CD4-positive, CD25-positive, alpha-beta regulatory T cell (primary cell): Measurements from ENCODE around the gene OBP2B. TPM values are rescaled to one million over a fixed set of nuclear protein-coding genes. Genes with fewer than 3 reads are reported as not detected.
"Not testable (repeated sequence)": the region's sequence is repeated elsewhere in the genome, so short reads cannot be mapped to it uniquely, and the experiment has no call there.

Source experiments
- ATAC-seq, 2 donors: fragments of 150-1000 bp; cut with Tn5 transposase; one replicate each; pipeline ENCODE4 v1.10.0; 2021; ENCODE audit warnings: low read depth in 2 of 2, moderate number of reproducible peaks in 2 of 2, moderate library complexity in 1 of 2
- DNase-seq, 3 donors: peaks; one replicate each; pipeline versions ENCODE4 v3.0.0 to v3.0.0-alpha.2; 2012 to 2022; ENCODE audit warnings: mixed read lengths in 1 of 3
- H3K27ac ChIP-seq: one replicate; pipeline ENCODE4 v1.7.0; 2013; ENCODE audit warnings: mild to moderate bottlenecking, low read length; ENCODE audit not compliant: insufficient read depth, poor library complexity, severe bottlenecking
- H3K27me3 ChIP-seq: one replicate; pipeline ENCODE4 v1.7.0; 2013; ENCODE audit warnings: low read length; ENCODE audit not compliant: control insufficient read depth, insufficient read depth
- H3K36me3 ChIP-seq: one replicate; pipeline ENCODE4 v1.7.0; 2013; ENCODE audit warnings: mild to moderate bottlenecking, low read length, moderate library complexity; ENCODE audit not compliant: control insufficient read depth, insufficient read depth
- H3K4me1 ChIP-seq: 2 replicates; pipeline ENCODE4 v1.7.0; 2013; ENCODE audit warnings: mild to moderate bottlenecking, low read length; ENCODE audit not compliant: insufficient read depth, control insufficient read depth, poor library complexity, severe bottlenecking
- H3K4me3 ChIP-seq: one replicate; pipeline ENCODE4 v1.7.0; 2013; ENCODE audit warnings: low read depth, mild to moderate bottlenecking, low read length, moderate library complexity
- H3K9me3 ChIP-seq, 2 experiments: 1 replicate in 1 of 2; 2 replicates in 1 of 2; pipeline ENCODE4 v1.7.0; 2013; ENCODE audit warnings: low read length in 2 of 2, mild to moderate bottlenecking in 1 of 2, moderate library complexity in 1 of 2; ENCODE audit not compliant: control insufficient read depth in 2 of 2
- H3K27ac Mint-ChIP-seq, 3 donors: one replicate each; pipeline ENCODE4 v1.8.0; 2020 to 2022; ENCODE audit warnings: mild to moderate bottlenecking in 3 of 3, mixed read lengths in 3 of 3, moderate library complexity in 2 of 3
- H3K27me3 Mint-ChIP-seq: one replicate; pipeline ENCODE4 v1.8.0; 2022; ENCODE audit warnings: mild to moderate bottlenecking, mixed read lengths
- H3K36me3 Mint-ChIP-seq: one replicate; pipeline ENCODE4 v1.8.0; 2020; ENCODE audit warnings: mixed read lengths
- H3K4me1 Mint-ChIP-seq, 4 donors: one replicate each; pipeline ENCODE4 v1.8.0; 2020 to 2022; ENCODE audit warnings: mixed read lengths in 4 of 4, mild to moderate bottlenecking in 1 of 4
- H3K4me3 Mint-ChIP-seq, 4 donors: one replicate each; pipeline ENCODE4 v1.8.0; 2020 to 2022; ENCODE audit warnings: mild to moderate bottlenecking in 4 of 4, mixed read lengths in 4 of 4, moderate library complexity in 3 of 4
- H3K9me3 Mint-ChIP-seq, 7 donors: one replicate each; pipeline ENCODE4 v1.8.0; 2020 to 2022; ENCODE audit warnings: mixed read lengths in 7 of 7, mild to moderate bottlenecking in 3 of 7, moderate library complexity in 2 of 7
- polyA plus RNA-seq, 4 donors: library from polyadenylated mRNA; unstranded; fragments of 300-500 nt; fragmentation: Illumina TruSeq; gene quantifications; one replicate each; pipeline ENCODE4 v1.2.3, GENCODE V29; 2021
- total RNA-seq: library from RNA; stranded (reverse); gene quantifications from one replicate; pipeline ENCODE4 v1.2.3, GENCODE V29; 2022

The OBP2B gene, protein sequence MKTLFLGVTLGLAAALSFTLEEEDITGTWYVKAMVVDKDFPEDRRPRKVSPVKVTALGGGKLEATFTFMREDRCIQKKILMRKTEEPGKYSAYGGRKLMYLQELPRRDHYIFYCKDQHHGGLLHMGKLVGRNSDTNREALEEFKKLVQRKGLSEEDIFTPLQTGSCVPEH
- not detected for total RNA-seq
- not detected for polyA plus RNA-seq

DNA sequence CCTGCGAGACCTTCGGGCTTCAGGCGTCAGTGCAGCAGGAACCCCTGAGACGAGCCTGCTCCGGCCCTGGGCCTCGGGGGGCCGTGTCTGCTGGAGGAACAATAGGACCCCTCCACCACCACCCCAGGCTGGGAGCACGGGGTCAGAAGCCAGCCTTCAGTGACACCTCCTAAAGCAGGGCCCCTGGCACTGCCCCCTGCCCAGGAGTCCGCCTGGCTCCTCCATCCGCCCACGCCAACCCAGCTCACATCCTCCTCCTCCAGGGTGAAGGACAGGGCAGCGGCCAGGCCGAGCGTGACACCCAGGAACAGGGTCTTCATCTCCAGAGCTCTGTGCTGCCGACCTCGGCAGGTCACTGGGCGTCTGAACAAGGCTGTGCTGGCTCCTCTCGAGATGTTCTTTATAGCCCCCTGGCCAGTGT, at the start of gene OBP2B:
Gene OBP2B (minus strand): TSS at position 371 of the 421 bp plus-strand sequence. CDS start 51 bp downstream, at position 320.
- not testable (repeated sequence) for H3K36me3 ChIP-seq, H3K27ac Mint-ChIP-seq, H3K4me3 ChIP-seq, DNase-seq, H3K36me3 Mint-ChIP-seq, H3K4me1 Mint-ChIP-seq, H3K4me3 Mint-ChIP-seq, H3K27ac ChIP-seq, H3K4me1 ChIP-seq, H3K9me3 Mint-ChIP-seq, H3K27me3 ChIP-seq, ATAC-seq, H3K9me3 ChIP-seq
- peaks cover 20% of the 10 kb centered on the region for H3K27me3 Mint-ChIP-seq

DNA sequence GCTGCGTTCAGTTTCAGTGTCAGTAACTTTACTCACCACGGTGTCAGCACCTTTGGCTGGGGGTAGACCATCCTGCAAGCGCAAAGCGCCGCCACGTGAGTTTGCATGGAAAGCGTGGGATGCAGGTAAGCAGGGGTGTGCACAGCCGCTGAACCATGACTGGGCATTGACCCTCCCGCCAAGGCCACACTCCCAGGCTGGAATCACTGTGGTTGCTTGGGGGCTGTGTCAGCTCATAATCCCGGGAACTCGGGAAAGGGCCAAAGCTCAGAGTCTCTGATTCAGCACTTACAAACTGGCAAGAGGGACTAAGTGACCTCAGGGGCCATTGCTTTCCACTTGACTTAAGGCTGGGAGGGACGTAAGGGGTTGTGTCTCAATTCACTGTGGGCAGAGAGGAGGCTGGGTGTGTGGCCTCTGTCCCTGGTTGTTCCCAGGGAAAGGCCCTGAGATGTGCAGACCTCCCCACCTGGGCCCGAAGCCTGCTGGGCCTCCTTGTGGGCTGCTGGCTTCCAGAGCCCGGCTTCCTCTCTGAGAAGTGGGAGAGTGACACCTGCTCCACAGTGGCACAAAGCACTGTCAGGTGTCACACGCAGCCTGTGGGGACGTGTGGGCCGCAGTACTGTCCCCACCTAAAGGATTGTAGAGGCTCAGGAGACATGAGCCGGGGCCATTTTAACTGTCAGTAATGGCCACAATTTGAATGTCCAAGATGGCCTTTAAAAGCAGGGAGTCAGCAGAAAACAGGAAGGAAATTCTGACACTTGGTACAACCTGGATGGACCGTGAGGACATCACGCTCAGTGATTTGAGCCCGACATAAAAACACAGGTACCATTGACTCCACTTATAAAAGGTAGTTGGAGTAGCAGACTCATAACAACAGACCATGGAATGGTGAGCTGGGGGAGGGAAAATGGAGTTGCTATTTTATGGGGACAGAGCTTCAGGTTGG, 49.3 kb upstream of the OBP2B start:
- H3K27ac Mint-ChIP-seq = no peak overlapping the region
- Histone ChIP-seq H3K27me3 (no peaks in the 10 kb centered on the region), H3K4me1 (no peaks in the 10 kb centered on the region), H3K27ac (no peak overlapping the region), H3K36me3 (no peaks in the 10 kb centered on the region), H3K4me3 (no peak overlapping the region), H3K9me3 (no peaks in the 10 kb centered on the region)
- H3K4me1 Mint-ChIP-seq = no peaks in the 10 kb centered on the region
- no peak for ATAC-seq
- H3K9me3 Mint-ChIP-seq = no peaks in the 10 kb centered on the region
- no peak overlapping the region for H3K4me3 Mint-ChIP-seq
- DNase-seq = no peak
- H3K36me3 Mint-ChIP-seq = no peaks in the 10 kb centered on the region
- H3K27me3 Mint-ChIP-seq = peaks cover 9% of the 10 kb centered on the region

DNA sequence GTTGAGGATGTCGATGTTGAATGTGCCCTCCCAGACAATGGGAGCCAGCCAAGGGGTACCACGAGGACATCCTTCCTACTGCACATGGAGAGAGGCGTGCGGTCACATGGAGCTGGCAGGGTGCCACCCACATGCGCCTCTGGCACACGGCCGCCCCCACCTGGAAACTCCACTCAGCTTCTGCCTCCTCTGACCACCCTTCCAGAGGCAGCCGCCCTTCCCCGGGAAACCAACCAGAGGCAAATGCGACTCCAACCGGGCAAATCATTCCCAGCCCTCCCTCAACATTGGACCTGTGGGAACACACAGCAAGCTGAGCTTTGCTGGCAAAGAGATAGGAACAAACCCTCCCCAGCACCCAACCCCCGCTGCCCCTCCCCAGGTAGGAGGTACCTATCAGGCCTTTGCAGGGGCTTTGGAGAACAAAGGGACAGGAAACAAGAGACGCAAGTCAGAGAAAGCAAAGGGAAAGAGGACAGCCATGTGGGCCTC, 48.5 kb upstream of the OBP2B start:
- Mint-ChIP-seq H3K9me3 (no peaks in the 10 kb centered on the region), H3K27ac (no peak overlapping the region), H3K4me3 (no peak overlapping the region), H3K36me3 (no peaks in the 10 kb centered on the region), H3K4me1 (no peaks in the 10 kb centered on the region), H3K27me3 (peaks cover 11% of the 10 kb centered on the region)
- H3K4me1 ChIP-seq = no peaks in the 10 kb centered on the region
- no peaks in the 10 kb centered on the region for H3K36me3 ChIP-seq
- no peak overlapping the region for H3K27ac ChIP-seq
- H3K9me3 ChIP-seq = no peaks in the 10 kb centered on the region
- ATAC-seq = no peak
- no peak for DNase-seq
- no peaks in the 10 kb centered on the region for H3K27me3 ChIP-seq
- H3K4me3 ChIP-seq = no peak overlapping the region

DNA sequence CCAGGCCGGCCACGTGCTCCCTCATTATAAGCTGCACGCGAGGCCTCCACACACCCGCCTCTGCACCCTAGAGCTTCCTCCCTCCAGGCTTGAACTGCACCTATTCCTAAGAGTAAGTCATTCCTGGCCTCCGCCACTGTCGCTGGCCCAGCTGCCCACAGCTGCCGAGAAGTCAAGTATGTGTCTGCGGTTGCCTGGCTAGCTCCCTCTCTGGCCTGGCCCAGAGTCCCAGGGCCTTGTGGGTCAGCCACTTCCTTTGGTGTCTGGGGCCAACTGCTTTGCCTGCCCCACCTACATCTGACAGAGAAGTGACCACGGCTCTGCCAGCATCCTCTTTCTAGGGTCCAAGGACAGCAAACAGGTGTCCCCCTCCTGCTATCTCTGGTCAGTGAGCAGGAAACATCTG, 47.6 kb upstream of the OBP2B start:
- no peaks in the 10 kb centered on the region for H3K36me3 Mint-ChIP-seq
- peaks cover 11% of the 10 kb centered on the region for H3K27me3 Mint-ChIP-seq
- Histone ChIP-seq H3K4me1 (no peaks in the 10 kb centered on the region), H3K27ac (no peak overlapping the region), H3K27me3 (no peaks in the 10 kb centered on the region), H3K9me3 (no peaks in the 10 kb centered on the region), H3K4me3 (no peak overlapping the region), H3K36me3 (no peaks in the 10 kb centered on the region)
- ATAC-seq = no peak
- H3K27ac Mint-ChIP-seq = no peak overlapping the region
- H3K4me1 Mint-ChIP-seq = no peaks in the 10 kb centered on the region
- DNase-seq = no peak
- no peak overlapping the region for H3K4me3 Mint-ChIP-seq
- no peaks in the 10 kb centered on the region for H3K9me3 Mint-ChIP-seq

DNA sequence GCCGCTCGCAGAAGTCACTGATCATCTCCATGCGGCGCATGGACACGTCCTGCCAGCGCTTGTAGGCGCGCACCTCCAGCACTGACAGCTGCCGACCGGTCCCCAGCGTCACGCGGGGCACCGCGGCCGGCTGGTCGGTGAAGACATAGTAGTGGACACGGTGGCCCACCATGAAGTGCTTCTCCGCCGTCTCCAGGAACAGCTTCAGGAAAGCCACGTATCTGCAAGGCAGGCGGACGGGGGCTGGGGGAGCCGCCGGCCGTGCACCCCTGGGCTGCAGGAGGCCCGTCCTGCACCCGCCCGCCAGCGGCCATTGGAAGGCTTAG, 47.0 kb upstream of the OBP2B start:
- Histone ChIP-seq H3K27ac (no peak overlapping the region), H3K4me3 (no peak overlapping the region), H3K27me3 (no peaks in the 10 kb centered on the region), H3K36me3 (no peaks in the 10 kb centered on the region), H3K4me1 (no peaks in the 10 kb centered on the region), H3K9me3 (no peaks in the 10 kb centered on the region)
- DNase-seq (no peak), ATAC-seq (no peak)
- Mint-ChIP-seq H3K27ac (no peak overlapping the region), H3K9me3 (no peaks in the 10 kb centered on the region), H3K4me1 (no peaks in the 10 kb centered on the region), H3K36me3 (no peaks in the 10 kb centered on the region), H3K27me3 (peaks cover 11% of the 10 kb centered on the region), H3K4me3 (no peak overlapping the region)

DNA sequence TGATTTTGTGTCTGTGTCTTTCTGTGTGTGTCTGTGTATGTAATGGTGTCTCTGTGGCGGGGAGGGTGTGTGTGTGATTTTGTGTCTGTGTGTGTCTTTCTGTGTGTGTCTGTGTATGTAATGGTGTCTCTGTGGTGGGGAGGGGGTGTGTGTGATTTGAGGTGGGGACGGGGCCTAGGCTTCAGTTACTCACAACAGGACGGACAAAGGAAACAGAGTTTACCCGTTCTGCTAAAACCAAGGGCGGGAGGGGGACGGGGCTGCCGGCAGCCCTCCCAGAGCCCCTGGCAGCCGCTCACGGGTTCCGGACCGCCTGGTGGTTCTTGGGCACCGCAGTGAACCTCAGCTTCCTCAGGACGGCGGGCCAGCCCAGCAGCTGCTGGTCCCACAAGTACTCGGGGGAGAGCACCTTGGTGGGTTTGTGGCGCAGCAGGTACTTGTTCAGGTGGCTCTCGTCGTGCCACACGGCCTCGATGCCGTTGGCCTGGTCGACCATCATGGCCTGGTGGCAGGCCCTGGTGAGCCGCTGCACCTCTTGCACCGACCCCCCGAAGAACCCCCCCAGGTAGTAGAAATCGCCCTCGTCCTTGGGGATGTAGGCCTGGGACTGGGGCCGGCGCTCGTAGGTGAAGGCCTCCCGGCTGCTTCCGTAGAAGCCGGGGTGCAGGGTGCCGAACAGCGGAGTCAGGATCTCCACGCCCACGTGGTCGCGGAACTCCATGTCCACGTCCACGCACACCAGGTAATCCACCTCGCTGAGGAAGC, 46.5 kb upstream of the OBP2B start:
- no peaks in the 10 kb centered on the region for H3K4me1 ChIP-seq
- no peak overlapping the region for H3K27ac Mint-ChIP-seq
- no peaks in the 10 kb centered on the region for H3K4me1 Mint-ChIP-seq
- peaks cover 11% of the 10 kb centered on the region for H3K27me3 Mint-ChIP-seq
- H3K9me3 ChIP-seq = no peaks in the 10 kb centered on the region
- no peak overlapping the region for H3K27ac ChIP-seq
- H3K27me3 ChIP-seq = no peaks in the 10 kb centered on the region
- no peaks in the 10 kb centered on the region for H3K36me3 Mint-ChIP-seq
- no peaks in the 10 kb centered on the region for H3K9me3 Mint-ChIP-seq
- no peak overlapping the region for H3K4me3 Mint-ChIP-seq
- H3K4me3 ChIP-seq = no peak overlapping the region
- DNase-seq (no peak), ATAC-seq (no peak)
- H3K36me3 ChIP-seq = no peaks in the 10 kb centered on the region

DNA sequence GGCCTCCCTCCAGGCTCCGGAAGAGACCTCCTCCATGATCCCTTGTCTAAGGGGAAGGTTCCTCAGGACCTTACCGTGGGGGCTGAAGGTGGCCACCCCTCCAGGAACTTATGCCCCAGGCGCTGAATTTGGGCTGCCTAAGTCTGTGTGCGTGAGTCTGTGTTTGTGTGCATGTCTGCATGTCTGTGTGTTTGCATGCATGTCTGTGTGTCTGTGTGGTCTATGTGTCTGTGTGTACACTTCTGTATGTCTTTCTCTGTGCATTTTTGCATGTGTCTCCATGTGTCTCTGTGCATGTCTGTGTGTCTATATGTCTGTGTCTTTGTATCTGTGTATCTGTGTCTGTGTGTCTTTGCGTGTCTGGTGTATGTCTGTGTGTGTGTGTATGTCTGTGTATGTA, 45.4 kb upstream of the OBP2B start:
- ATAC-seq (no peak), DNase-seq (no peak)
- H3K27ac ChIP-seq = no peak overlapping the region
- H3K36me3 ChIP-seq = no peaks in the 10 kb centered on the region
- H3K4me3 Mint-ChIP-seq = no peak overlapping the region
- H3K4me1 ChIP-seq = no peaks in the 10 kb centered on the region
- H3K36me3 Mint-ChIP-seq = no peaks in the 10 kb centered on the region
- no peaks in the 10 kb centered on the region for H3K4me1 Mint-ChIP-seq
- H3K27me3 ChIP-seq = no peaks in the 10 kb centered on the region
- H3K27me3 Mint-ChIP-seq = peaks cover 15% of the 10 kb centered on the region
- H3K4me3 ChIP-seq = no peak overlapping the region
- H3K9me3 Mint-ChIP-seq = no peaks in the 10 kb centered on the region
- H3K27ac Mint-ChIP-seq = no peak overlapping the region
- H3K9me3 ChIP-seq = no peaks in the 10 kb centered on the region
